GM11168 (cell line): ENCODE results near the gene GLS2.
"Not testable (repeated sequence)": the region's sequence is repeated elsewhere in the genome, so short reads cannot be mapped to it uniquely, and the experiment has no call there.

Source experiments
- in situ Hi-C: fragments of 300-500 bp; cut with MboI; formaldehyde crosslinking; loops from one replicate; pipeline ENCODE4 v1.12.0; 2022; ENCODE audit warnings: low sequenced_read_pairs; ENCODE audit not compliant: unreplicated experiment

Gene GLS2

DNA sequence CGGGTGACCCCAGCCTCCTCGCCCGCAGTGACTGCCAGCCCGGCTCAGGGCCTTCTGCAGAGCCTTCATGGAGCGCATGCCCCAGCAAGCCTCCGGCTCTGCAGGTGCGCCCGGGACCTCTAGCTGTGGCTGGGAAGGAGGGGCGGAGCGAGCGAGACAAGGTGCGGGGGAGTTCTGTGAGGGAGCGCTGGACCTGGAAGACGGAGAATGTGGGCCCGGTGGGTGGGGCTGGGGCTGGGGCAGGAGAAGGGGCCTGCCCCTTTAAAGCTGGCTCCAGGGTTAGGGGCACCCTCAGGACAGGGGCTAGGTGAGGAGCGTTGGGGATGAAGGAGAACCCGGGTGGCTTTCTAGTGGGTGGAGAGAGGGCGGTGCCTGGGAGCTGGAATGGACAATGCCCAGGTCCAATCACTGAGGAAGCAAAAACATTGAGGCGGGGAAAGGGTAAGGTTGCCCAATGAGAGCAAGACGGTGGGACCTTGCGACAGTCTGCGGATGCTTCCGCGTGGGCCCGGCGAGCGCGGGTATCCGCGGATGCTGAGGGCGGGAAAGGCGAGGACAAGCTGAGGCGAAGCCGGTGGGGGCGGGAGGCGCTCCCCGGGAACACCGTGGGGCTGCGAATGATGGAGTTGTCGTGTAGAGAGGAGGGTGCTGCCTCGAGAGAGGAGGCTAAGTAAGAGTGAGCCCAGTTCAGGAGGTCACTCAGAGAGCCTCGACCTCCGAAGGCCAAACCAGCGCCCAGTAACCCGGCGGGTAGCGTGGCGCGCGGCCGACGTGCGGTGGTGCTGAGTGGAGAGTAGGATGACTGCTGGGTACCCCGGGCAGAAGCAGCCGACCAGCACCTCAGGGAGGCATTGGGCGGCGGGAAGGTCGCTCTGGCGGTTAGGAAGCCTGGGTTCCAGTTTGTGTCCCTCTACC lies at the start of gene GLS2:
Gene GLS2 (minus strand): TSS at position 121 of the 915 bp plus-strand sequence. CDS start 43 bp downstream, at position 78.
- in situ Hi-C loops, result no loop called here

- in situ Hi-C loops, result no loop called here
These were observed 49.6 kb upstream of the GLS2 start for GRCh38 chr12:56537546-56537945.

- in situ Hi-C loops, result no loop called here
These were observed 42.6 kb upstream of the GLS2 start for GRCh38 chr12:56530390-56531055.

DNA sequence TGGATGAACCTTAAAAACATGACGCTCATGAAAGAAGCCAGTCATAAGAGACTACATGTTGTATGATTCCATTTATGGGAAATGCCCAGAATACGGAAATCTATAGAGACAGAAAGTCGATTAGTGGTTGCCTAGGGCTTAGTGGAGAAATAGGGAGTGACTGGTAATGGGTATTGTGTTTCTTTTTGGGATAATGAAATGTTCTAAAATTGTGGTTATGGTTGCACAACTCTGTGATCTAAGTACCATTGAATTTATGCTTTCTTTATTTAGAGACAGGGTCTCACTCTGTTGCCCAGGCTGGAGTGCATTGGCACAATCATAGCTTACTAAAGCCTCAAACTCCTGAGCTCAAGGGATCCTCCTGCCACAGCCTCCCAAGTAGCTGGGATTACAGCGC lies 41.7 kb upstream of the GLS2 start:
- in situ Hi-C loops, result no loop called here

DNA sequence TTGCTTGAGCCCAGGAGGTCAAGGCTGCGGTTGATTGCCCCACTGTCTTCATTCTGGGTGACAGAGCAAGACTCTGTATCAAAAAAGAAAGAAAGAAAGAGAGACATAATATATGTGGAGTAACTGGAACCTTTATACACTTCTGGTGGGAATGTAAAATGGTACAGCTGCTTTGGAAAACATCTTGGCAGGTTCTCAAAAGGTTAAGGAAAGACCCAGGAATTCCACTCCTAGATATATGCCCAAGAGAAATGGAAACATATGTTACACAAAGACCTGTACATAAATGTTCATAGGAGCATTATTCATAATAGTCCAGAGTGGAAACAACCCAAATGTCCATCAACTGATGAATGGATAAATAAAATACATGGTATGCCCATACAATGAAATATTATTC lies 40.9 kb upstream of the GLS2 start:
- in situ Hi-C loops, result no loop called here

DNA sequence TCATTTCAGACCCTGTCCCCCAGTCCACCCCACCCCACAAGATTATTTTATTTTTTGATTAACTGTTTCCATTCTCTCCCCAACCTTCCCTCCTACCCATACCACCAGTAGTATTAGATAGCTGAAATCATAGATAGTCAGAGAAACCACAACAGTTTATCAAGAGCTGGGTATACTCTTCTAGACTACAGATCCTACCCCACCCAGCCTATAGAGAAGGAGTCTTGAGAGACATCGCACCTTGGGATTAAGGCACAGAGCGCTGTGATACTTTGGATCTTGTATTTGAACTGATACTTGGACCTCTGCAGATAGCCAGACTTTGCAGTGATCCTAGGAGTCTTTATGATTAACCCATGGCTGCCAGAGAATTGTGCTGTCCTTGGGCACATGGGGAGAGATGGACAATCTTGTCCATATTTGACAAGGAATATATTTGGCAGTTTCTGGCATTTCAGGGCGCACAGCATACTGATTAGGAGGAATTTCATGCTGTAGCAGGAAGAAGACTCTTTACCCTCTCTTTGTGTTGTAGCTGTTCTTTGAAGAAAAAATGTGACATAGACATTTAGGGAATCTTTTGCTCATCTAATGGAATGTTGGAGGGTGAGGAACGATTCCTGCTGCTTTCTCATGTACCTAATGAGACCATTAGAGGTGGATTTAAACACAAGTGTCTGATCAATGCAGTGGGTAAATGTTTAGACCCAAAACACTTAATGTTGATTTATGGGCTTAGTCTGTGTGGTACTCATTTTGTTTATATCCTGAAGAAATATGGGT lies 34.6 kb upstream of the GLS2 start:
- in situ Hi-C loops, result no loop called here

- in situ Hi-C loops, result no loop called here
These were observed 33.8 kb upstream of the GLS2 start, which contains the start of gene RBMS2 for GRCh38 chr12:56521590-56522371. Gene RBMS2, plus strand, starts transcription at chr12:56521820. Its CDS starts 204 bp downstream, at chr12:56522024.

DNA sequence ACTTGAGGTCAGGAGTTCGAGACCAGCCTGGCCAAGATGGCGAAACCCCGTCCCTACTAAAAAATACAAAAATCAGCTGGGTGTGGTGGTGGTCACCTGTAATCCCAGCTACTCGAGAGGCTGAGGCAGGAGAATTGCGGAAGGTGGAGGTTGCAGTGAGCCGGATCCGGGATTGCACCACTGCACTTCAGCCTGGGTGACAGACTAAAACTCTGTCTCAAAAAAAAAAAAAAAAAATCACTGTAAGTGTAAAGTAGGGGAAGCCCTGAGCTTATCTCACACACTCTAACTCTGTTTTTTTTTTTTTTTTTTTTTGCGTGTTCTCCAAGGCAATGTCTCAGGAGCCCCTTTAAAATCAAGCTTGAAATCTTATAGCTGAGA lies 33.2 kb upstream of the GLS2 start:
- in situ Hi-C loops, result no loop called here

DNA sequence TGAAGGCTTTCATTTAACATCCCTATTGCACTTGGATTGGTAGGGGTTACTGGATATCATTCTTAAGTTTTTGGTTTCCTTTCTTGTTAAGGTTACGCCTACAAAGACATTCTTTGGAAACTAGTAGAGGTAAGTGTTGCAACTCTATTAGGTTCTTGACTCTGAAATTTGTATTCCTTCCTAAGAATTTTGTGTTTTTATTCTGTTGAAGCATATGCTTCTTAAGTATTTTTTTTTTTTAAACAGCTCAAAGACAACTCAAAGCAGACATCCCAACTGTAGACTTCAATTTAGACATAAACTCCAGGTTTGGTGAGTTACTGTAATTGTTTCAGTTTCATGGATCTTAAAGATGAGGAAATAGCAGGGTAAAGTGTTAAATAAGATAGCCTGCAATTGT lies 32.5 kb upstream of the GLS2 start:
- in situ Hi-C loops, result no loop called here

DNA sequence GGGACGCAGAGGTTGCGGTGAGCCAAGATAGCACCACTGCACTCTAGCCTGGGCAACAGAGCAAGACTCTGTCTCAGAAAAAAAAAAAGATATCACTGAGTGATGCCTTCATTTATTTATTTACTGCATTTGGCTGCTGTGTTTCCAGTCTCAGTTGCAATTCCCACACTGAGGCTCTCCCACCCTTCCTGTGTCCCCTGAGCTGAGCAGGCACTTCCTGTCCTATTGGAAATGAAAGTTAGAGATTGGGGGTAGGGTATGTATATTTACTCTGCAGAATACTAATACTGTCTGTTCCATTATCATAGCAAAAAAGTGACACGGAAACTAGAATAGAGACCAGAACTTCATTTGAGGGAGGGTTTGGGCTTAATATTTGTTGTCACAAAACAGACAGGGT lies 32.1 kb upstream of the GLS2 start:
- in situ Hi-C loops, result no loop called here

GRCh38 chr12:56518570-56518969 lies 30.6 kb upstream of the GLS2 start:
- in situ Hi-C loops, result no loop called here

DNA sequence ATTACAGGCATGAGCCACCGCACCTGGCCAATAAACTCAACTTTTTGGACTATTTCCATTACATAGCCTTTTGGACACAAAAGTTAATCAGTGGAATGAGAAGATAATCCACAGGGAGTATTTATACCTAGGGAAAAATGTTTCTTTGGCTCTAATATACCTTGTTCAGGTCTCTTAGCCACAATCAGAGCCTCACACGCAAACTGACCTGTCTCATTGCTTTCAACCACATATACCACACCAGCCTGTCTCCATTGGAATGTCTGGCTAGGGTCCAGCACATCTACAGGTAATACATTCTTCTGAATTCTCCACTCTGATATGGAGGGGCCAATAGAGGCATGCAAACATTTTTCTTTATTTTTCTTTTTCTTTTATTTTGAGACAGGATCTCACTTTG lies 29.9 kb upstream of the GLS2 start:
- in situ Hi-C loops, result no loop called here

DNA sequence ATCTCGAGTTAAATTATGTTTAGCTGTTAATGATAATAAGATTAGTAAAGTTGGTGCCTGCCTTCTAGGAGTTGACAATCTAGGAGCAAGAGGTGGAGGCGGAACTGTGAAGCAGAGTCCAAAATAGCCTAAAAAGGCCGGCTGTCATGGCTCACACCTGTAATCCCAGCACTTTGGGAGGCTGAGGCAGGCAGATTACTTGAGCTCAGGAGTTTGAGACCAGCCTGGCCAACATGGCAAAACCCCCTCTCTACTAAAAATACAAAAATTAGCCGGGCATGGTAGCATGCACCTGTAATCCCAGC lies 26.0 kb upstream of the GLS2 start:
- in situ Hi-C loops, result loop anchor here (5.0 kb wide), 1 partner anchor 63 kb away; no protein-coding TSS in a partner anchor

- in situ Hi-C loops, result loop anchor here (5.0 kb wide), 1 partner anchor 67 kb away; no protein-coding TSS in a partner anchor
These were observed 22.8 kb upstream of the GLS2 start for GRCh38 chr12:56510786-56511185.

DNA sequence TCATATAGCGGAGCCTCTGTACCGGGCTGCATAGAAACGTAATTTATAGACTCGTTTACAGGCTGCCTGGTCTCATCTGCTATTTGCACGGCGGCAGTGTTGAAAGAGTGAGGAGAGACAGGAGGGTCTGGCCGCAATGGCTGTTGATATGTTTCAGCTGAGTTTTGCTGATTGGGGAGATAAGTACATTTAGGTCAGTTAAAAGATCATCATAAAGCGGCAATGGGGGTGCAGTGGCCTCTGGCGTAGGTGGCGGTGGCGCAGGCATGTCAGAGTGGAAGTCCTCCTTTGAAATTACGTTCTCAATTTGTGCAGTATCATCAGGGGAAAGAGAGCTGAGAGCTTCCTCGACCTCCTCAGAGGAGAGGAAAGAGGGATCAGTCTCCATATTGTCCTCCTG lies 11.9 kb upstream of the GLS2 start:
- in situ Hi-C loops, result not testable (repeated sequence)

DNA sequence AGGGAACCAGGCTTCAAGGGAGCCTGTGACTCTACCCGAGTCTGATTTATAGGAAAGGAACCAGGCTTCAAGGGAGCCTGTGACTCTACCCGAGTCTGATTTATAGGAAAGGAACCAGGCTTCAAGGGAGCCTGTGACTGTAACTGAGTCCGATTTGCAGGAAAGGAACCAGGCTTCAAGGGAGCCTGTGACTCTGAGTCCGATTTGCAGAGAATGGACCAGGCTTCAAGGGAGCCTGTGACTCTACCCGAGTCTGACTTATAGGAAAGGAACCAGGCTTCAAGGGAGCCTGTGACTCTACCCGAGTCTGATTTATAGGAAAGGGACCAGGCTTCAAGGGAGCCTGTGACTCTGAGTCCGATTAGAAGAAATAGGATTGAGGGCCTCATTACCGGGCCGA lies 11.5 kb upstream of the GLS2 start:
- in situ Hi-C loops, result not testable (repeated sequence)

DNA sequence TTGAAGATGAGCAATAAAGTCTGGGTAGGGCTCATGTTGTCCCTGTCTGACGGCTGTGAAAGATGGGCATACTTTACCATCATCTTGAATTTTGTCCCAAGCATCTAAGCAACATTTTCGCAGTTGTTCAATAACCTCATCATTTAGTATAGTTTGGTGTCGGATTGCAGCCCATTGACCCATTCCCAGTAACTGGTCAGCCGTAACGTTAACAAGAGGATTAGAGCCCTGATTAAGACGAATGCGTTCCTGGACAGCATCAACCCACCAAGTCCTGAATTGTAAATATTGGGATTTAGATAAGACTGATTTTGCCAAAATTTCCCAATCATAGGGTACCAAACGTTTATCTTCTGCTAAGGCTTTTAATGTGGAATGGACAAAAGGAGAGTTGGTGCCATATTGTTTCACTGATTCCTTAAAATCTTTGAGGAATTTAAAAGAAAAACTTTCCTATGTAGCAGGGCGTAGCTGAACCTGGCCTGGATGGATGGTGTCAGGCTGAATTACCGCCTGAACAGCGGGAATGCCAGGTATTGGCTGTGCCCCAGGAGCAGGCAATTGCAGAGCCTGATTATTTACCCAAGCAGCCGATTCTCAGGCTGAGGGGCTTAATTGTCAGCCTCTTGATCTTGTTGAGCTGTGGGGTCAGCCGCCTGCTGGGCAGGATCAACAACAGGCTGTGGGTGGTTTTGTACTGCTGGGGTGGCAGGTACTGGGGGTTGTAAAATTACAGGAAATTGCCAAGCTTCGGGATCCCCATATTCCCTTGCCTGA lies 10.4 kb upstream of the GLS2 start:
- in situ Hi-C loops, result not testable (repeated sequence)

DNA sequence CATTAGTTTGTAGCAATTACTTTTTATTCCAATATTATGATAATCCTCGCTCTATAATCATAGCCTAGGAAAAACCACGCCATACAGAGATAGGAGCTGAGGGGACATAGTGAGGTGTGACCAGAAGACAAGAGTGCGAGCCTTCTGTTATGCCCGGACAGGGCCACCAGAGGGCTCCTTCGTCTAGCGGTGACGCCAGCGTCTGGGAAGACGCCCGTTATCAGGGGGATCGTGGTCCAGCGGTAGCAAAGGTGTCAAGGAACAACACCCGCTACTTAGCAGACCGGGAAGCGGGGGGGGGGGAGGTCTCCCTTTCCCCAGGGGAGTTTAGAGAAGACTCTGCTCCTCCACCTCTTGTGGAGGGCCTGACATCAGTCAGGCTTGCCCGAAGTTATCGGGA lies 8.7 kb upstream of the GLS2 start:
- in situ Hi-C loops, result not testable (repeated sequence)

- in situ Hi-C loops, result not testable (repeated sequence)
These were observed 6.5 kb upstream of the GLS2 start for GRCh38 chr12:56494481-56494880.
